GM10266 (cell line): ENCODE data around the gene BCL2L11.

Experiments used
- DNase-seq: peaks from one replicate; pipeline ENCODE4 v3.0.0; 2012; ENCODE audit errors: extremely low spot score
- CTCF ChIP-seq: IDR thresholded peaks from 2 replicates; pipeline ENCODE4 v1.5.1; 2012; ENCODE audit warnings: mild to moderate bottlenecking, low read depth; ENCODE audit not compliant: control insufficient read depth, insufficient read depth; ENCODE audit errors: missing control alignments

Gene BCL2L11

GRCh38 chr2:111194835-111195621 lies 74.3 kb downstream of the BCL2L11 start:
- TF ChIP-seq CTCF: peak; percentile 21
- DNase-seq: peak; percentile 56

DNA sequence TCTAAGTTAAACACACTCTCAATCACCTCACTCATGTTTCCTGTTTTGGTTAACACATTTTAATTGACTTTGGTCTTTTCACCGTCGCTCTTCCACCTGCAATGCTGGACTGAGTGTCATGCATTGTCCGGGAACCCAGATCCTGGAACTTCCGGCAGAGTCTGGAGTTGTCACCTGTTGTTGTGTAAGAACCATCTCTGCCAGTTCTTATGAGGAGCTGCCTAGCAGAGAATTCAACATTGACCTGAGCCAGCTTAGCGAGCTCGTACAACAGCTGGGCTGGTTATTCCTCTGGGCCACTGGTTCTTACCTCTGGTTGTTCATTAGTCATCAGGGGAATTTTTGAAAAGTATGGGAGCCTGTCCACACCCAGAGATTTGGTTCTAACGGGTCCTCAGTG lies 75.7 kb downstream of the BCL2L11 start:
- no peak for DNase-seq
- no peak for TF ChIP-seq CTCF

DNA sequence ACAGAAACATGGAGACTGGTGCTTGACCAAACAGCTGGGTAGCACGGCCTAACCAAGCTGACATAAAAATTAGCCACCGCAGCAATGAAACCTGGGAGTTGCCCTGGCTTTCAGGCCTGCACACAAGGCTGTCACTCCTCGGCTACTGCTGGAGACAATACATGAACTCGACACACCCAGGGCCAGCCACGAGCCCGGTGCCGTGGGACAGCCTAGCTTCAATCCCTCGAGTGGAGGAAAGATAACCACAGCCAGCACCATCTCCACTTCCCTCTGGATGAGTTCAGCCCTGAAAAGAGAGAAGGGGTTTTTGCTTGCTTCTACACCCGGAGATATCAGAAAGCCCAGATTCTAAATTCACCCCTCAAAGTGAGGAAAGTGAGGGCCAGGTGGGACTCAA lies 78.0 kb downstream of the BCL2L11 start:
- no peak for TF ChIP-seq CTCF

DNA sequence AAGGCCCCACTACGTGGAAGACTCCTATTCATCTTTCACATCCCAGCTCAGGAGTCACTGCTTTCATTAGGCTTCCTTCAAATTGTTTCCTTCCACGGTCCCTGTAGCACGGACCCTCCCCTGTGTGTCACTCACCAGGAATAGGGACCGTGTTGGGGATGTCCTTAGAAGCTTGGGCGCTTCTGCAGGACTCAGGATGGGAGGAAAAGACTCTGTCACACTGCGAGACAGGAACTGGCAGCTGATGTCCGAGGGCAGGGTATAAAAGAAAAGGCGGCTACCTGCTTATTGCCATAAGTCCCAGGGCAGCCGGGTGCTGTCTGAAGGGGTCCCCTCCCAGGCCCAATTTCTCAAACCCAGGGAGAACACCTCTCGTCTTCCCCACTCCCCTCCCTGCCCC lies 79.1 kb downstream of the BCL2L11 start:
- DNase-seq: no peak
- no peak for TF ChIP-seq CTCF

More for the DNA sequence above, 78.0 kb downstream of the BCL2L11 start:
- DNase-seq: no peak

DNA sequence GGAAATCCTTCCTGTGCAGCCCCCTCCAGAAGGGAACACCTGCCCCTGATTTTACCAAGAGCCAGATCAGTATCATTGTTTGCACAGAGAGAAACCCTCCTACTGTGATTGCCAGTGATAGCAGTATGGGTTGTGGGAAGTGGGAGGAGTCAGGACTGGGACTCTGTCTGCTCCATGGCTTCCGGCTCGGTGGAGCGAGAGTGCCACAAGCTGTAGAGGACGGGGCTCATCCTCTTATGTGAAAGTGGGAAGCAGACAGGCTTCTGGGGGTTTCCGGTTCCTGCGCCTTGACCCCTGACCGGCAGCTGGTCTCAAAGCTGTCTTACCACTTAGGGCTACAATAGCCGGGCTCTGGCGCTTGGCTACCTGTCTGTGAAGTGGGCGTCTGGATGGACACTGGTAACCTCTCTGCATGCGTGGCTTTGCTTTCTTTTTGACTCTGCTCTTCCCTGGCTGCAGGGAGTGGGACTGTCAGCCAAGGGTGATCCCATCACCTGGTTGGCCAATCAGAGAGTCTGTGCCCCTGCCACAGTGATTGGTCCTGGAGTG lies 79.7 kb downstream of the BCL2L11 start:
- DNase-seq: no peak
- TF ChIP-seq CTCF: no peak

DNA sequence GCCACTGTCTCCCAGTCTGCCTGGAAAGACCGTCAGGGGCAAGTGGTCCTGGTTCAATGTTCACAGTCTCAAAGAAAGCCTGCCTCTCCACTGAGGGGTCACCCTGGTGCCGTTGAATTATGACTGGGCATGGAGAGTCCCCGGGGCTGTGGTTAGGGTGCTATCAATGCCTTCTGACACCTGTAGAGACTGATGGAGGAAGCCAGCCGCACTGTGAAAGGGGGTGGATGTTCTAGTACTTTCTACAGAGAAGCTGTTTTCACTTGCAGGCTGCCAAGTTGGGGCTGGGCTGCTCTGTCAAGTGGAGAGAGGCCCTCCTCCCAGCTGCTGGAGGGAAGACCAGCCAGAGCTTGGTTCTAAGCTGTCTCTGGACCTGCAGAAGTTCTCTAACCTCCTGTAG lies 80.5 kb downstream of the BCL2L11 start:
- TF ChIP-seq CTCF: no peak
- DNase-seq: no peak

DNA sequence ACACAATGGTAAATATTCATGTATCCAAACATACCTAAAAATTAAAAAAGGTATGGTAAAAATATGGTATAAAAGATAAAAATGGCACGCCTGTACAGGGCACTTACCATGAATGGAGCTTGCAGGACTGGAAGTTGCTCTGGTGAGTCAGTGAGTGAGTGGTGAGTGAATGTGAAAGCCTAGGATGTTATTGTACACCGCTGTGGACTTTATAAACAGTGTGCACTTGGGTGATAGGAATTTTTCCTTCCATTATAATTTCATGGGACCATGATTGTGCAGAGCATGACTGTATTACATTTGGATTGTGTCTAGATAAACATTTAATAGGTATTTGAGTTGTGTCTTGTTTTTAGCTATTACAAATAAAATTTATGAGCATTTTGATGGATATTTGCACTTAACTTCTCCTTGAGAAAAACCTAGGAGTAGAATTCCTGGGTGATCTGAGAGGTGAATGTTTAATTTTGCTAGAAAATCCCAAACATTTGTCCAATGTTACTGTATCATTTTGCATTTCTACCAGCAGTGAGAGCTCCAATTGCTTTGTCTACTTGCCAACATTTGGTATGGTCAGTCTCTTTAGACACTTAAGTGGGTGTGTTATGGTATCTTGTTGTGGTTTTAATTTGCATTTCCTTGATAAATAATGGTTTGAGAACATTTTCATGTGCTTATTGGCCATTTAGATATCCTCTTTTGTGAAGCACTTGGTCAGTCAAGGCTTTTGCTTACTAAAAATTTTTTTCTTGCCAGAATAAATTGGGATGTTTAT lies 81.7 kb downstream of the BCL2L11 start:
- no peak for DNase-seq
- no peak for TF ChIP-seq CTCF
